Activated CD4-positive, alpha-beta T cell treated with anti-CD3 and anti-CD28 coated beads, Interleukin-2, amount 50 U/mL, for 1 hour (primary cell): ENCODE results near the gene GLRA2.

ENCODE experiments used
- DNase-seq: peaks from one replicate; pipeline ENCODE4 v3.0.0-alpha.2; 2020

GLRA2 gene

DNA sequence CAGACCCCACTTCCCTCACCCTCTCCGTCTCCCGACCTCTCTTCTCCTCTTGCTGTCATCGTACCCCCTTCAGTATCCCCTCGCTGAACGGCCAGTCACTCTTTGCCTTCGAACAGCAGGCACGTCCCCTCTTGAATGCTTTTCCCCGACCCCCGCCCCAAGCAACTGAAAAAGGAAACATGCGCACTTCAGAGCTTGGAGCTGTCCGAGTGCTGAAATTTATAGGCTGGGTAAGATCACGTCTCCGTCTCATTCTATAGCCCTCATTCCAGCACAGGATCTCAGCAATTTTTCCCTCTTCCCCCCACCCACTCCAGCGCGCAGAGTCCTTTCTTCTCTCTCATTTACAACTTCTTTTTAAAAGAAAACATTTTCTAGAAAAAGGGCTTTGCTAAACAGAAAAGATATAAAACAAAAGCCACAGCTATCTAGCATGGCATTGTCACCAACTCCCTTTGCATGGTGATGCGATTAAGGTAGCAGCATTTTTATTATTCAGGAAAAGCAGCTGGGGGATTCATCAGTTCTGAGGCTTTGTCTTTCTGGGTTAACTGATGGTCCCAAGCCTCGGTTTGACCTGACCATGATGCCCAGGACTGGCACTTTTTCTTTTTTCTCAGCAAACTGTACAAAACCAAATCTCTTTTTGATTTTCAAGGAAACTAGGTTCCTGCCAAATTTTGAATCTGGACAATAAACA is at the start of gene GLRA2:
Gene GLRA2 (plus strand): TSS at position 247 of the 700 bp plus-strand sequence. CDS start 522 bp downstream, outside the sequence.
- peak; percentile 1 for DNase-seq

DNA sequence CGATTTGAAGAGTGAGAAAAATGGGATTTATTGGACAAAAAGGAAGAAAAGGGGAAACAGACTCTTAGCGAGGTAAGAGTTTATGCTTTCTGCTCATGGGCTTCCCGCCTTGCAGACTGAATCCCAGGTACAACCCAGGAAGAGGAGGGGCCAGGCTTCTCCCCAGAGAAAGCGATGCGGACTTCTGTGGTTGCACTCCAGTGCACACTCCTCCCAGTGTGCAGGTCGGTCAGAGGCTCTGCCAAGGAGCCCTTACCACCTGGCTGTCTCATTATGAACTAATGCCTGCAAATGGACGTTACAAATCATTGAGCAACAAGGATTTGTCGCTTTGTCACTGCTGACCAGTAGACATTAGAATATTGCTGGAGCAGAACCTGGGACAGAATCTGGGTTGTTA is 39.9 kb upstream of the GLRA2 start:
- no peak for DNase-seq

- no peak for DNase-seq
These were observed 37.6 kb upstream of the GLRA2 start for GRCh38 chrX:14491689-14492088.

- no peak for DNase-seq
These were observed 32.7 kb upstream of the GLRA2 start for GRCh38 chrX:14496674-14497073.

- DNase-seq: no peak
These were observed 32.1 kb upstream of the GLRA2 start for GRCh38 chrX:14497184-14497666.

DNA sequence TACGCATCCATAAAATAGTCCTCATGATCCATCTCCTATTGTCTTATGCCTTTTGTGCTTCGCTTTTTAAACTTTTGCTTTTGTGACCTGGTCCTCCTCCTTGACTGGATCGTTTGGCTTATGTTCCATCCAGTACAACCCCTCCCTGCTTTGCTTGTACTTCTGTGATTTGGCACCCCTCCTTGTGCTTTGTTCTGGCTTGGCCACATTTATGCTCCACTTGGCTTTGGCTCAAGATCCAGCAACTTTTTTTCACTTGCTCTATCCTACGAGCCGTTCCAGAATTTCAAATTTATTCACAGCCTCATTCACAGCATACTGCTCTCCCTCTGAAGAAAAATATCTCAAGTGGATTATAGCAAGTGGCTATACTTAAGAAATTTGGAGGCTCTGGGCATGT is 28.0 kb upstream of the GLRA2 start:
- DNase-seq: no peak

GRCh38 chrX:14504960-14505538 is 24.3 kb upstream of the GLRA2 start:
- no peak for DNase-seq

DNA sequence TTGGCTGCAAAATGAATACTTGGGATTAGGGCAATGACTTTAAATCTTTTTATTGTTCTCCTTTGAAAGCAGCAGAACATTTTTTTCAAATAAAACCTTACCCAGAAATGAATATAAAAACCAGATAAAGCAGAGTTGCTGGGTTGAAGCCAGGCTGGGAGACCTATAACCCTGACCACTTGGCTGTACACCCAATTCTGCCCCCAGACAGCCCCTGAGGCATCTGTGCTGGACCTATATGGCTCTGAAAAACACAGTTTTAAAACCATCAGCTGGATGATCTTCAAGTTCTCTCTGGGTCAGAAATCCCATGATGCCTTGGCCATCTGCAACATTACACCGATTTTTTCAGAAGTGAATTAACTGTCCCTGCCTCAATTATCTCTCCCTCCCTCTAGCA is 23.7 kb upstream of the GLRA2 start:
- no peak for DNase-seq

GRCh38 chrX:14506866-14507265 is 22.5 kb upstream of the GLRA2 start:
- no peak for DNase-seq

- DNase-seq: no peak
These were observed 21.2 kb upstream of the GLRA2 start for GRCh38 chrX:14508025-14508690.

GRCh38 chrX:14509325-14510057 is 19.8 kb upstream of the GLRA2 start:
- no peak for DNase-seq

DNA sequence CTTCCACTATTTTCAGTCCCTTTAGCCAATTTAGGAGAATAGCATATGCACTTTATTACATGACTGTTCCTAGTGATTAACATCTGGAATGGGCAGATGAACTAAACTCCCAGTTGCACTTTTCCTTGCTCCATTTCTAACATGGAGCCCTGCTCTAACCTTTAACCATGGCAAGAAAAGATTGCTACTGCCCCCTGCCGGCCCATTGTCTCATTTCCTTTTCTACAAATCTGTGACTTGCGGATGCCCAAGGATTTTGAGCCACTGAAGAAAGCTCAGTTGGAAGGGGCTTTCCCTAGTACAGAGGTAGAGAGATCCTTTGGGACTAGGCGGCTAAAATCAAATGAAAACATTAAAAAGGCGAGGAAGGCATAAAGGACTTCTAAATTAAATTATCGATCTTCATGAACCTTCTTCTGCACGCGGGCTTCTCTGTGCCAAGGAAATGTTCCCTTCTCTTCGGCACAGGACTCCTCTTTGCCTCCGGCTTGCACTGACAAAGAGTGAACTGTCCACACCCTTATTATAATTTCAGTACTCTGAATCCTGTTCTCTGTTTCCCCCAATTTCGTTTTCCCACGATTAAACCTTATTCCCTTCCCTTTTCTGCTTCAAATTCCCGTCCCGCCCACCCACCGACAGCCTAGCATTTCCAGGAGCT is 577 bp upstream of the GLRA2 start:
- peak; percentile 28 for DNase-seq

GRCh38 chrX:14533867-14534266 is 4.5 kb downstream of the GLRA2 start:
- no peak for DNase-seq

DNA sequence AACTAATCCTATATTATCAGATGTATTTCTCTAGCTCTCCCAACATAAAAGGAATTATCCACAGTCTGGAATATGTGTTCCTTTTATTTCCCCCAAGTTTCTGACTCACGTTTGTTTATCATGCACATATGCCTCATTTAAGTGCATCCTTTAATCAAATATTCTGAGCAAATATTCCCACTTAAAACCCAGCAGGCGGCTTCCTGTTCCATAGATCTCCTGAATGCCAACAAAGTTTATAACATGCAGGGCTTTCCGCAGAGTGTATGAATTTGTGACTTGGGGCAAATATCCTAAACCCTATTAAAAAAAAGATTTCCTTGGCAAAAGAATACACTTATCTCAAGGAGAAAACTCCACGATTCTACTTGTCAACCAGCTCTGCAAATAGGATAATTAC is 16.9 kb downstream of the GLRA2 start:
- no peak for DNase-seq

DNA sequence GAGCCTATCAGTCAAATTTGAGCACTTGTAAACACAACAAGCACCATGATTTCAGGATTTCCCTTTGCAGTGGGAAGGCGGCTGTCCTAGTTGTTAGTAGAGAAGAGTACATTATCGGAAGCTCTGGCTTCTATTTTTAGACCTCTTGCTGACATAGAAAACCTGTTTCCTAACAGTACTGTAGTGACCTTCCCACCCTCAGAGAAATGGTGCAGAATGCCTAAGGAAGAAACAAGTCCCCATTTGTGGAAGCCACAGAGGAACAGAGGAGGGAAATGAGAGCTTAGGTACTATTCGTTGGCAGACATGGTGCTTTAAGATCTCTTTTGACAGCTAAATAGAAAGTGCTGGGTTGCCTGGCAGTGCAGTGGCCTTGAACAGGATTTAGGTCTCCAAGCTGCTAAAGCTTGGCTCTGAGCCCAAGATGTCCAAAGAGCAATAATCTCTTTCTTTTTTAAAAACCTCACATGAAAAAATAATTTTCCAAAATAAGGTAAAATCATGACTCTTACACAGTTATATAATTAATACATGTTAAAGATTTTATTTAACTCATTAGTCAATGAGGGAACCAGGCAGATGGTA is 24.9 kb downstream of the GLRA2 start:
- no peak for DNase-seq

DNA sequence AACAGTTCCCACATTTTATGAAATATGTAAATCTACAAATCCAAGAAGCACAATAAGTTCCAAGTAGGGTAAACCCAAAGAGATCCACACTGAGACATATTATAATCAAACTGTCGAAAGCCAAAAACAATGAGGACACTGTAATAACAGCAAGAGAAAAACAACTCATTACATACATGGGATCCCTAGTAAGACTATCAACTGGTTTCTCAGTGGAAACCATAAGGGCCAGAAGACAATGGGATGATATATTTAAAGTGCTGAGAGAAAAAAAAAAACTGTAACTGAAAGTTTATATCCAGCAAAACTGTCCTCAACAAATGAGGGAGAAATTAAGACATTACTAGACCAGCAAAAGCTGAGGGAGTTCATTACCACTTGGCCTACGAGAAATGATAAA is 34.7 kb downstream of the GLRA2 start:
- DNase-seq: no peak

GRCh38 chrX:14573161-14573560 is 43.8 kb downstream of the GLRA2 start:
- DNase-seq: no peak

DNA sequence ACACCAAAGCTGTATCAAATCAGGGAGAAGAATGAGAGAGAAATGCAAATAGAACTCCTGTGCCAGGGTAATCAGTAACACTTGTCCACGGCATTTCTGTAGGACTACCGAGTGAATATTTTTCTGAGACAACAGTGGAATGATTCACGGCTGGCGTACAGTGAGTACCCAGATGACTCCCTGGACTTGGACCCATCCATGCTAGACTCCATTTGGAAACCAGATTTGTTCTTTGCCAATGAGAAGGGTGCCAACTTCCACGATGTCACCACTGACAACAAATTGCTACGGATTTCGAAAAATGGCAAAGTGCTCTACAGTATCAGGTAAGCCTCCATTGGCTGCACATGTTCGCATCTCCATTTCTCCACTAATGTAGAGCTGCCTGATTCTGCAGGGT is 51.7 kb downstream of the GLRA2 start:
- no peak for DNase-seq

DNA sequence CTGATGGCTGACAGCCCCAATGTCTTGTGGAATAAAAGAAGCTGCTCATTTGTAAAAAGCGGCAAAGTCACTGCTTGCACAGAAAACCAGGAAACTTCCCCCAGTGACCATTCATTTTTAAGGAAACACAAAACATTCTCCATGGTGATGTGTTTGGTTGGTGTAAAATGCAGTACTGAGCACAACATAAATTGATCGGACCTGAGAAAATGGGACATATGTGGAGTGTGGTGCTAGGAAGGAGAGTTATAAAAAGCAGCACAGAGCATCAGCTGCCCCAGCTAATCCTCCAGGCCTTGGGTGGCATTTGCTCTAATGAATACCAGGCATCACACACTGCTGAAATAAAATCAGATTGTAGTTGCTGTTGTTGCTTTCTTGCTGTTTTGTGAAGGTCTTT is 55.2 kb downstream of the GLRA2 start:
- DNase-seq: no peak

- DNase-seq: no peak
These were observed 60.9 kb downstream of the GLRA2 start for GRCh38 chrX:14590216-14590615.

GRCh38 chrX:14590693-14591424 is 61.5 kb downstream of the GLRA2 start:
- no peak for DNase-seq

DNA sequence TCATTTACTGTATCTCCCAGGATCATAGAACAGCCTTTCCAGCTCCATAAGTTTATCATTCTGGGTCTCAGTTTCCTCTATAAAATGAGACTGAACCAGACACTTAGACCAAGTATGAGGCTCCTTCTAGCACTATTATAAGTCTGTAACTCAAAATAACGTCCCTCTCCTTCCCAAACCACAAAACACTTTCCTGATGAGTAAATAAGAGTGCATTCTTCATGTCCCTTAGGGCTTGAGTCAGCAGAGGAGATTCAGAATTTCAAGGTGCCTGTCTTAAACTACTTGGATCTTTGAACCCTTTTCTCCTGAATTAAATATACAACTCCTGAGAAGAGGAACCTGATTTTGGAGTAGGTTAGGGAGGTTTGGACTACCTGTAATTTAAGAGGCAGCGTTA is 62.6 kb downstream of the GLRA2 start:
- DNase-seq: no peak
